ENCODE data around the gene SIMC1. TPM values are rescaled to one million over a fixed set of nuclear protein-coding genes. Genes with fewer than 3 reads are reported as not detected.
"Not testable (repeated sequence)": the region's sequence is repeated elsewhere in the genome, so short reads cannot be mapped to it uniquely, and the experiment has no call there.

SIMC1 gene
- 33.0 and 35.7 TPM in 2 replicates for total RNA-seq
- long read RNA-seq, partial matches to known transcripts: 14 of 22 reads
- long read RNA-seq, other reads (novel, unspliced or antisense): 4 of 22 reads

DNA sequence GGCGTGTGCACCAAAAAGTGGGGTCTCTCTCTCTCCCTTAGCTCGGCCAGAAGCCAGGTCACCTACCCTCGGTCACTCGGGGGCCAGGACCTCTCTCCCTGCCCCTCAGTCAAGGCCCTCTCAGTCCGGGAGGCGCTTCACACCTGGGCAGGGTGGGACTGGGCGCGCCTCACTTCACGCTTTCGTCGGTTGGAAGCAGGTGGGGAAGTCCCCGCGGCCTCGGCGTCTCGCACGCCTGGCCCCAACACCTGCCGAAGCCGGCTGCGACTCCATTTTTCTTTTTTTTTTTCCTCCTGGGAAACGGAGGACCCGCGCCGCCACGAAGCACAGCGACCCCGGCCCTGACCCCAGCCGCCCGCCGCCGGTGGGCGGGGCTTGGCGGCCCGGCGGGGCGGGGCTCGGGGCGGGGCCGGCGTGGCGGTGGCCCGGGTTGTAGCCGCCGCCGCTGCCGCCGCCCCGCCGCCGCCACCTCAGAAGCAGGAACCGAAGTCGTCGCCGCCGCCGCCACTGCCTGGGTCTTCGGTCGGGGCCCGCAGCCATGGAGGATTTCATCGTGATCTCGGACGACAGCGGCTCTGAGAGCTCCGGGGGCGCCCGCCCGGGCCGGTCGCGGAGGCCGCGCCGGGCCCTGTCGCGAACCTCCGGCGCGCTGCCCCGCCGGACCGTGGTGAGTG, at the start of gene SIMC1:
Gene SIMC1 (plus strand): TSS at position 454 of the 674 bp plus-strand sequence. CDS start 85 bp downstream, at position 539.
- not testable (repeated sequence) for H3K27me3 Mint-ChIP-seq; H3K36me3 Mint-ChIP-seq (ENCODE audit: insufficient read depth); H3K27ac Mint-ChIP-seq; H3K4me1 Mint-ChIP-seq (ENCODE audit: low read depth); H3K9me3 Mint-ChIP-seq (ENCODE audit: low read depth)
- peak; percentile 55 for DNase-seq (ENCODE audit: low spot score, unreplicated experiment)
- peak within 1 kb of the TSS; percentile 66 for H3K4me3 Mint-ChIP-seq (ENCODE audit: low read depth)

DNA sequence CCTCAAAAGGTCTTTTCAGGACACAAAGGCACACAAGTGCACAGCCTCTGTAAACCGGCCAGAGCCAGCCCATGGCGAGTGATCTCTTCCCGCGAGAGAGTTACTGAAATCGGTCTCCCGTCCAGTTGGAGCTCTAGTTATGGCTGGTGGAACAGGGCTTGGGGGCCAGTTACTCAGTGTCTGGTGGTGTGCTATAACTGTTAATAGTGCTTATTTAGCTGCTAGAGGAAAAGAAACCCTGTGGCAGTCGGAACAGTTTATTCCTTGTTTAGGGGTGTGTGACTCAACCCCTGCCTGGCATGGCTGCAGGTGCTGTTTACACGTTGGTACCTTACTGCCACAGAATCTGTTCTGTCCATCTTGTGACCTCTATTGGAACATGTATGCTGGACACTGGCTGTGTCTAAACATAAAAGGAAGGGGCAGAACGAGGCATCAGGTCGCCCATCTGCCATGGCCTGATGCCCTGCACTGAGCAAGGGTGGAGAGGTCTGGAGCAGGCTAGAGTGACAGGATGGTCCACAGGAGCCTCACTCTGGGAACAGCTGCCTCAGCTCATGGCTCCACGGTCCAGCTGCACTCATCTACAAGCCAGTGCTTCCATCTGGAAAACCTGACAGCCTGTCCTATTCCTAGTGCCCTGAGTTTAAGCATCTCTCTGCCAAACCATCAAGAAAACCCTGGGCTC, 49.6 kb upstream of the SIMC1 start:
- TF ChIP-seq, protein P1, sequence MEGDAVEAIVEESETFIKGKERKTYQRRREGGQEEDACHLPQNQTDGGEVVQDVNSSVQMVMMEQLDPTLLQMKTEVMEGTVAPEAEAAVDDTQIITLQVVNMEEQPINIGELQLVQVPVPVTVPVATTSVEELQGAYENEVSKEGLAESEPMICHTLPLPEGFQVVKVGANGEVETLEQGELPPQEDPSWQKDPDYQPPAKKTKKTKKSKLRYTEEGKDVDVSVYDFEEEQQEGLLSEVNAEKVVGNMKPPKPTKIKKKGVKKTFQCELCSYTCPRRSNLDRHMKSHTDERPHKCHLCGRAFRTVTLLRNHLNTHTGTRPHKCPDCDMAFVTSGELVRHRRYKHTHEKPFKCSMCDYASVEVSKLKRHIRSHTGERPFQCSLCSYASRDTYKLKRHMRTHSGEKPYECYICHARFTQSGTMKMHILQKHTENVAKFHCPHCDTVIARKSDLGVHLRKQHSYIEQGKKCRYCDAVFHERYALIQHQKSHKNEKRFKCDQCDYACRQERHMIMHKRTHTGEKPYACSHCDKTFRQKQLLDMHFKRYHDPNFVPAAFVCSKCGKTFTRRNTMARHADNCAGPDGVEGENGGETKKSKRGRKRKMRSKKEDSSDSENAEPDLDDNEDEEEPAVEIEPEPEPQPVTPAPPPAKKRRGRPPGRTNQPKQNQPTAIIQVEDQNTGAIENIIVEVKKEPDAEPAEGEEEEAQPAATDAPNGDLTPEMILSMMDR (IDR thresholded peaks at IDR 0.05; ENCODE audit: unreplicated experiment): no peak

DNA sequence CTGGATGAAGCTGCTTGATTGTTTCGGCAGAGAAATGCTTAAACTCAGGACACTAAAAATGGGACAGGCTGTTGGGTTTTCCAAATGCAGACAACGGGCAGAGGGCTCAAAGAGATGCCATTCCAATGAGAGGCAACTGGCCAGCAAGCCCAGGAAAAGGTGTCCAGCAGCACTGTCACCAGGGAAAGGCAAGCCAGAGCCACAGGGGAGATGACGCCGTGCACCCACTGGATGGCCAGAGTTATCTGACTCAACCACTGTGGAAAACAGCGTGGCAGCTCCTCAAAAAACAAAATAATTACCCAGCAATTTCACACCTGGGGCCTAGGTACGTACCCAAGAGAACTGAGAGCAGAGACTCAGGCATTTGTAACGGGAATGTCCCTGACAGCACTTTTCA, 48.4 kb upstream of the SIMC1 start:
- TF ChIP-seq, protein P1 (IDR thresholded peaks at IDR 0.05; ENCODE audit: unreplicated experiment): no peak
- Mint-ChIP-seq H3K4me3 (ENCODE audit: low read depth) (no peak overlapping the region), H3K27me3 (peaks cover 33% of the 10 kb centered on the region), H3K9me3 (ENCODE audit: low read depth) (no peaks in the 10 kb centered on the region), H3K4me1 (ENCODE audit: low read depth) (peaks cover 3% of the 10 kb centered on the region), H3K27ac (no peak overlapping the region), H3K36me3 (ENCODE audit: insufficient read depth) (no peaks in the 10 kb centered on the region)
- DNase-seq (ENCODE audit: low spot score, unreplicated experiment): no peak

More for the DNA sequence above, 49.6 kb upstream of the SIMC1 start:
- H3K27me3 Mint-ChIP-seq: peaks cover 39% of the 10 kb centered on the region
- H3K9me3 Mint-ChIP-seq (ENCODE audit: low read depth): no peaks in the 10 kb centered on the region
- peaks cover 3% of the 10 kb centered on the region for H3K4me1 Mint-ChIP-seq (ENCODE audit: low read depth)
- no peak overlapping the region for H3K27ac Mint-ChIP-seq
- DNase-seq (ENCODE audit: low spot score, unreplicated experiment): no peak
- H3K4me3 Mint-ChIP-seq (ENCODE audit: low read depth): no peak overlapping the region
- no peaks in the 10 kb centered on the region for H3K36me3 Mint-ChIP-seq (ENCODE audit: insufficient read depth)

DNA sequence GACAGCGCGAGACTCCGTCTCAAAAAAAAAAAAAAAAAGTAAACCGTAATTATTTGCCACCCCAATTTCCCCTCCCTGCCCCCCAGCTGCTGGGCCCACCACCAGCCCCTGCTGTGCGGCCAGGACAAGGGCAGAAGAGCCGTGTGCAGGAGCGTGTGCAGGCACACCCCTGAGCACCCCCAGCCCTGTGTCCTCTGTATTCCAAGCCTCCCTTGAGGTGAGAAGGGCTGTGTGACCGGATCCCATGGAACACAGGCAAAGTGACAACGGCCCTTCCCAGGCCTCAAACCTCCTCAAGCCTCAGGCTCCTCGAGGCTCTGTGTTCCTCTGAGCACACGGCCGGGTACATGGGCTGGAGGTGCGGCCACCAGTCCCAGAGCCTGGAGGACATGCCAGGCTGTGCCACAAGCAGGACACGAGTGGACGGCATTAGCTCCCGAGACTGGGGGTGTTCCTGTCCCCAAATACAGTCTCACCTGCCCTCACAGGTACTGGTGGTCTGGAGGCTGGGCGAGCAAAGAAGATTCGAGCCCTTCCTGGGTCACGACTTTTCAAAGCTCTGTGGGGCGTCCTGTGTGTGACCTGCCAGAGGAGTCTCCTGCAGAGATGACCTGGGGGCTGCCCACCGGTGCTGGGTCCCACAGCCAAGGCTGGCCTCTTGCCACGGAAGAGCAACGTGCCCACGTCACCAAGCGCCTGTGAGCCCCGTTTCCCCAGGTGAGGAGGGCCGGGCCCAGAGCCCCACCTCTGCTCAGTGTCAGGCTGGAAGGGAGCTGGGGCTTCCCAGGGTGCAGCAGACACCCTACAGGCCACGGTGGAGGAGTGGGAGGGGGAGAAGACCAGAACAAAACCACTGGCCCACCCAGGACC, 47.1 kb upstream of the SIMC1 start:
- TF ChIP-seq, protein P1 (IDR thresholded peaks at IDR 0.05; ENCODE audit: unreplicated experiment): no peak
- peaks cover 5% of the 10 kb centered on the region for H3K4me1 Mint-ChIP-seq (ENCODE audit: low read depth)
- H3K27ac Mint-ChIP-seq: no peak overlapping the region
- H3K27me3 Mint-ChIP-seq: peaks cover 35% of the 10 kb centered on the region
- H3K9me3 Mint-ChIP-seq (ENCODE audit: low read depth): no peaks in the 10 kb centered on the region
- H3K4me3 Mint-ChIP-seq (ENCODE audit: low read depth): no peak overlapping the region
- no peaks in the 10 kb centered on the region for H3K36me3 Mint-ChIP-seq (ENCODE audit: insufficient read depth)
- DNase-seq (ENCODE audit: low spot score, unreplicated experiment): no peak

DNA sequence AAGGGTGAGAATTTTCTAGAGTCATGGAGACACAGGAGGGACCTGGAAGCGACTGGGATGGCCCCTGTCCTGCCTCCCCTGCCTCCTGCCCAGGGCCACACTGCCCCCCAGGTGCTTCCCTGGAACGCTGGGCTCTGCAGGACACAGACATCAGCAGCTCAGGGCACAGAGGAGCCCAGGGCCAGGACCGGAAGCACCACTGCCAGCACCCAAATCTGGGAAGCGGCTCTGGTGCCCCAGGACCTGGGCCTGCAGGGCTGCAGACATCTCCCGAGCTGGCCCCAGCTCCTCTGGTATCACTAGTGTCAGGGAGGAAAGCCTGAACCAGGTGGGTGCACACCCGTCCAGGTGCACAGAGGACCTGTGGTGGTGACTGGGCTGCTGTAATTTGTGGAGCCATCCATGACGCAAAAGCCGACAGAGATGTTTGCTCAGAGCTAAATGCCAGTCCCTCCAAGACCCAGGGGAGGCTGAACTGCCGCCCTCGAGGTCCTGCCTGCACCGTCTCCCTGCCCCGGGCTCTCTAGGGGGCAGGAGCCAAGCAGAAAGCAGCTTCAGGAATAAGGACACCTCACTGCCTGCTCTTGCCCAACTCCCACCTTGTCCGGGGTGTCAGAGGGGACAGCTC, 46.0 kb upstream of the SIMC1 start:
- no peaks in the 10 kb centered on the region for H3K36me3 Mint-ChIP-seq (ENCODE audit: insufficient read depth)
- no peak overlapping the region for H3K4me3 Mint-ChIP-seq (ENCODE audit: low read depth)
- H3K4me1 Mint-ChIP-seq (ENCODE audit: low read depth): peaks cover 6% of the 10 kb centered on the region
- TF ChIP-seq, protein P1 (IDR thresholded peaks at IDR 0.05; ENCODE audit: unreplicated experiment): no peak
- H3K27me3 Mint-ChIP-seq: peaks cover 31% of the 10 kb centered on the region
- no peaks in the 10 kb centered on the region for H3K9me3 Mint-ChIP-seq (ENCODE audit: low read depth)
- no peak for DNase-seq (ENCODE audit: low spot score, unreplicated experiment)
- no peak overlapping the region for H3K27ac Mint-ChIP-seq

DNA sequence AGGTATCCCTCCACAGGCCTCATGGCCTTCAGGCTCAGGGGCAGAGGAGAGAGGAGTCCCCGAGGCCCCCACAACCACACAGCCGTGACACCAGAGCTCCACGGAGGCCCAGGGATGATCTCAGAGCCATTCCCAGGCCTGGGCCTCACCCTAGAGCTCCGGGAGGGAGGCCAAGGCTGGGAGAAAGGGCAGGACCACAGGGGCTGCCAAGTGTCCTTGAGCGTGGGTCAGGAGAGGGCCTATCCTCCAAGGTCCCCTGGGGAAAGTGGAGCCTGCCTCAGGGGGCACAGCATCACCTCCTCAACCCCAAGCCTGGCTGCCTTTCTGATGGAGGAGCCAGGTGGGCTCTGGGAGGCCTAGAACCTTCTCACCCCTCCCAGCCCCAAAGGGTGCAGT, 45.5 kb upstream of the SIMC1 start:
- H3K4me1 Mint-ChIP-seq (ENCODE audit: low read depth); H3K27ac Mint-ChIP-seq; H3K4me3 Mint-ChIP-seq (ENCODE audit: low read depth); H3K9me3 Mint-ChIP-seq (ENCODE audit: low read depth); H3K36me3 Mint-ChIP-seq (ENCODE audit: insufficient read depth); DNase-seq (ENCODE audit: low spot score, unreplicated experiment): not testable (repeated sequence)
- H3K27me3 Mint-ChIP-seq: peaks cover 31% of the 10 kb centered on the region

DNA sequence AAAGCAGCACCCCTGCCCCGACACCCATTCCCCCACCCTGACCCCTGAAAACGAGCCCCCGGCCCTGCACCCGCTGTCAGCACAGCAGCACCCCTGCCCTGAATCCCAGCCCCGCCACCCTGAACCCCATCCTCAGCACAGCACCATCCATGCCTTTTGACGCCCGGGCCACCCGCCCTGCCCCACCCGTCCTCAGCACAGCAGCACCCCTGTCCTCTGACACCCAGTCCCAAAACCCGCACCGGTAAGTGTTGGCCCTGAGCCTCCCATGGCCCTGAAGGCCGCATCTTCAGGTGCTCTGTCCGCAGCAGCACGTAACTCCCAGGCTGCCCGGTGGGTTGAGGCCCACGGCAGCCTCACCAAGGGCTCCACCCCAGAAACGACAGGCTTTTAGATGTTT, 44.6 kb upstream of the SIMC1 start:
- H3K4me1 Mint-ChIP-seq (ENCODE audit: low read depth); H3K9me3 Mint-ChIP-seq (ENCODE audit: low read depth); DNase-seq (ENCODE audit: low spot score, unreplicated experiment); H3K27ac Mint-ChIP-seq; H3K4me3 Mint-ChIP-seq (ENCODE audit: low read depth); H3K36me3 Mint-ChIP-seq (ENCODE audit: insufficient read depth): not testable (repeated sequence)
- peaks cover 29% of the 10 kb centered on the region for H3K27me3 Mint-ChIP-seq

All from progenitor cell of endocrine pancreas (in vitro differentiated cells).